ENCODE data around the gene NXT1.
A peak's percentile ranks its signal among the peaks of the same experiment; 100 is the strongest.

NXT1 gene

DNA sequence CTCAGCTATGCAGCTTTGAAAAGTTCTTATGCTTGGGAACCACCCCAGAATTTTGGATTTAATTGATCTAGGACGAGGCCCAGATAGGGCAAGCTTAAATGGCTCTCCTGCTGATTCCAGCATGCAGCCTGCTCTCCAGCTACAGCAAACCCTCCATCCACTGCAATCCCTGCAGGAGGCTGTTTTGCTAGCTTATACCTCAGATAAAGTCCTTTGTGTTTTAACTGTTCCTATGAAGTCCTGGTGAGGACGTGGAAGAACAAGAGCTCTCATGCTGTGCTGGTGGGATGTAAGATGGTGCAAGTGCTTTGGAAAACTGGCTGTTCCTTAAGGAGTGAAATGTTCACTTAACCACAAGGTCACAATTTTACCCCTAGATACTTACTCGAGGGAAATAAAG, 25.5 kb upstream of the NXT1 start:
- TF ChIP-seq POU2F2 (IDR thresholded peaks at IDR 0.05; ENCODE audit: low read depth, low read length) (no peak), SPI1 (IDR thresholded peaks at IDR 0.05; ENCODE audit: low read depth, low read length) (no peak), POLR2AphosphoS5 (IDR thresholded peaks at IDR 0.05; ENCODE audit: low read depth, low read length) (no peak), PAX5 (IDR thresholded peaks at IDR 0.05; ENCODE audit: insufficient read depth, low read length, severe bottlenecking) (no peak), POLR2A (IDR thresholded peaks at IDR 0.05; ENCODE audit: low read depth, low read length) (no peak)
- no peak for FAIRE-seq
- no peak for DNase-seq (ENCODE audit: insufficient read length, low spot score)

DNA sequence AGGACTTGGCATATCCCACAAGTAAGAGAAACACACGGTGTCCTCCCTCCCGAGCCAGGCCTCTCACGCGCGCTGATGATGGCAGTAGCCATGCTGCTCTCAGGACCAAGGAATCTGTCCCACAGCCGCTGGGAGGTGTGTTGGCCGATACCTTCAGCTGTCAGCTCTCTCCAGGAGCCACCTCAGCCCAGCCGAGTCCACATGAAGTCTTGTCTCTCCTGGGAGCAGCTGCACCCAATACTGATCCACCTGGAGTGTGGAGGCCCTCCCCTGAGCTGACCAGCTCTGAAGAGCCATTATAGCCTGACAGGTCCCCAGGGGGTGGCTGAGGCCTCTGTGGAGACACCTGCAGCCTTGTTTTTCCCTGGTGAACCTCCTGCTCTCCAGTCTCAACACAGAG, 23.8 kb upstream of the NXT1 start:
- TF ChIP-seq SPI1 (IDR thresholded peaks at IDR 0.05; ENCODE audit: low read depth, low read length) (no peak), TAF1 (IDR thresholded peaks at IDR 0.05; ENCODE audit: low read depth, low read length) (no peak), PAX5 (IDR thresholded peaks at IDR 0.05; ENCODE audit: insufficient read depth, low read length, severe bottlenecking) (no peak), POU2F2 (IDR thresholded peaks at IDR 0.05; ENCODE audit: low read depth, low read length) (no peak), POLR2AphosphoS5 (IDR thresholded peaks at IDR 0.05; ENCODE audit: low read depth, low read length) (no peak), POLR2A (IDR thresholded peaks at IDR 0.05; ENCODE audit: low read depth, low read length) (no peak)
- DNase-seq (ENCODE audit: insufficient read length, low spot score) (no peak), FAIRE-seq (no peak)

GRCh38 chr20:23327617-23328333, 22.8 kb upstream of the NXT1 start:
- FAIRE-seq = no peak
- no peak for TF ChIP-seq POLR2A (IDR thresholded peaks at IDR 0.05; ENCODE audit: low read depth, low read length)
- no peak for TF ChIP-seq SPI1 (IDR thresholded peaks at IDR 0.05; ENCODE audit: low read depth, low read length)
- TF ChIP-seq POLR2AphosphoS5 (IDR thresholded peaks at IDR 0.05; ENCODE audit: low read depth, low read length) = no peak
- no peak for TF ChIP-seq POU2F2 (IDR thresholded peaks at IDR 0.05; ENCODE audit: low read depth, low read length)
- TF ChIP-seq PAX5 (IDR thresholded peaks at IDR 0.05; ENCODE audit: insufficient read depth, low read length, severe bottlenecking) = no peak
- no peak for TF ChIP-seq TAF1 (IDR thresholded peaks at IDR 0.05; ENCODE audit: low read depth, low read length)
- no peak for DNase-seq (ENCODE audit: insufficient read length, low spot score)

GRCh38 chr20:23331450-23332350, 18.9 kb upstream of the NXT1 start:
- peak; percentile 6; the same call in 1 of the 2 replicates for TF ChIP-seq SPI1 (IDR thresholded peaks at IDR 0.05; ENCODE audit: low read depth, low read length)
- no peak for TF ChIP-seq POLR2AphosphoS5 (IDR thresholded peaks at IDR 0.05; ENCODE audit: low read depth, low read length)
- TF ChIP-seq POU2F2 (IDR thresholded peaks at IDR 0.05; ENCODE audit: low read depth, low read length) = no peak
- no peak for TF ChIP-seq POLR2A (IDR thresholded peaks at IDR 0.05; ENCODE audit: low read depth, low read length)
- TF ChIP-seq TAF1 (IDR thresholded peaks at IDR 0.05; ENCODE audit: low read depth, low read length) = no peak
- TF ChIP-seq PAX5 (IDR thresholded peaks at IDR 0.05; ENCODE audit: insufficient read depth, low read length, severe bottlenecking) = no peak
- FAIRE-seq (peak; percentile 47), DNase-seq (ENCODE audit: insufficient read length, low spot score) (no peak)

DNA sequence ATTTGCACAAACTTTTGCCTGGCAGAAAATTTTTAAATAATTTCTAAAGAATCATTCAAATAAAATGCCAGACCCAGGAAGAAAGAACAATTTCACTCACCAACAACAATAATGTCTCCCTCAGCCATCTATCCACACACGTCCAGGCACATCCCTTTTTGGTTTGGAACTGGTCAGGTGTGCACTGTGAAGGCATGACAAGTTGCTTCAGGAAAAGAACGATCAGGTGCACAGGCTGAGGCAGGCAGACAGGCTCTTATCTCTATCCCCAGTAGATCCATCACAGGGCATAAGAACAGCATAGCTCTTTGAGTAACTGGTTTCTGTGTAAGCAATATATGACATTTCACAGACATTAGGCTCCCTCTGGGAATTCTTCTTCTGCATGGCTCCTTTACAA, 18.1 kb upstream of the NXT1 start:
- FAIRE-seq (no peak), DNase-seq (ENCODE audit: insufficient read length, low spot score) (no peak)
- TF ChIP-seq POU2F2 (IDR thresholded peaks at IDR 0.05; ENCODE audit: low read depth, low read length) (no peak), SPI1 (IDR thresholded peaks at IDR 0.05; ENCODE audit: low read depth, low read length) (no peak), POLR2A (IDR thresholded peaks at IDR 0.05; ENCODE audit: low read depth, low read length) (no peak), POLR2AphosphoS5 (IDR thresholded peaks at IDR 0.05; ENCODE audit: low read depth, low read length) (no peak), TAF1 (IDR thresholded peaks at IDR 0.05; ENCODE audit: low read depth, low read length) (no peak), PAX5 (IDR thresholded peaks at IDR 0.05; ENCODE audit: insufficient read depth, low read length, severe bottlenecking) (no peak)

GRCh38 chr20:23334111-23334510, 16.5 kb upstream of the NXT1 start:
- DNase-seq (ENCODE audit: insufficient read length, low spot score) (no peak), FAIRE-seq (no peak)
- TF ChIP-seq TAF1 (IDR thresholded peaks at IDR 0.05; ENCODE audit: low read depth, low read length) (no peak), POLR2A (IDR thresholded peaks at IDR 0.05; ENCODE audit: low read depth, low read length) (no peak)

DNA sequence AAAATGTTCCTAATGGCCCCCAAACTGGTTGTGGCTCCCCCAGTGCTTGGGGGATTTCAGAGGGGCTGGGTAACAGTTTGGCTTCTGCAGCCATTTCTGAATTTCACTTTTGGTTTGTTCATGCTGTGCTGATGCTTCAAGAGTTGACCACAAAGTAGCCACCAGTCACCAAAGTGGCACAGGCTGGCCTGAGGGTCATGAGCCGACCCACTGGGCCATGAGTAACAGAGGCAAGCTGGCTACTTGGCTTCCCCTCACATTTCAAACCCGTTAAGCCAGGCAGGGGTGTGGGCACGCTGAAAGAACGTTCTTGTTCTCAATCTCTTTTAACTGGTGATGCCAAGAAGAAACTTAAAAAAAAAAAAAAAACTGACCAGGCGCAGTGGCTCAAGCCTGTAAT, 15.1 kb upstream of the NXT1 start:
- TF ChIP-seq TAF1 (IDR thresholded peaks at IDR 0.05; ENCODE audit: low read depth, low read length) (no peak), SPI1 (IDR thresholded peaks at IDR 0.05; ENCODE audit: low read depth, low read length) (no peak)
- no peak for FAIRE-seq
- no peak for DNase-seq (ENCODE audit: insufficient read length, low spot score)

- TF ChIP-seq TAF1 (IDR thresholded peaks at IDR 0.05; ENCODE audit: low read depth, low read length) (no peak), POU2F2 (IDR thresholded peaks at IDR 0.05; ENCODE audit: low read depth, low read length) (no peak), POLR2A (IDR thresholded peaks at IDR 0.05; ENCODE audit: low read depth, low read length) (no peak), POLR2AphosphoS5 (IDR thresholded peaks at IDR 0.05; ENCODE audit: low read depth, low read length) (no peak), SPI1 (IDR thresholded peaks at IDR 0.05; ENCODE audit: low read depth, low read length) (no peak), PAX5 (IDR thresholded peaks at IDR 0.05; ENCODE audit: insufficient read depth, low read length, severe bottlenecking) (no peak)
- FAIRE-seq (no peak), DNase-seq (ENCODE audit: insufficient read length, low spot score) (no peak)
Measured at GRCh38 chr20:23336476-23336875, 14.1 kb upstream of the NXT1 start.

- DNase-seq (ENCODE audit: insufficient read length, low spot score) = no peak
- no peak for FAIRE-seq
- no peak for TF ChIP-seq POLR2A (IDR thresholded peaks at IDR 0.05; ENCODE audit: low read depth, low read length)
- TF ChIP-seq PAX5 (IDR thresholded peaks at IDR 0.05; ENCODE audit: insufficient read depth, low read length, severe bottlenecking) = no peak
- no peak for TF ChIP-seq TAF1 (IDR thresholded peaks at IDR 0.05; ENCODE audit: low read depth, low read length)
- TF ChIP-seq POU2F2 (IDR thresholded peaks at IDR 0.05; ENCODE audit: low read depth, low read length) = no peak
- TF ChIP-seq SPI1 (IDR thresholded peaks at IDR 0.05; ENCODE audit: low read depth, low read length) = no peak
- no peak for TF ChIP-seq POLR2AphosphoS5 (IDR thresholded peaks at IDR 0.05; ENCODE audit: low read depth, low read length)
Measured at GRCh38 chr20:23337312-23337711, 13.3 kb upstream of the NXT1 start.

All from GM12891 (cell line).